PFSK-1 (cell line): ENCODE data around the gene NFIX.

Source experiments
- FOXP2 ChIP-seq: optimal IDR thresholded peaks from 2 replicates; pipeline ENCODE3; 2011; ENCODE audit warnings: borderline replicate concordance, control low read depth, inconsistent platforms; ENCODE audit not compliant: insufficient read depth; ENCODE audit errors: extremely low read length, extremely low read depth
- POLR2AphosphoS5 ChIP-seq: IDR thresholded peaks from 2 replicates; pipeline ENCODE4 v1.6.1; 2012; ENCODE audit warnings: low read depth, mild to moderate bottlenecking, control low read depth, low read length, moderate library complexity
- REST ChIP-seq, 2 experiments: IDR thresholded peaks; 2 replicates each; pipeline versions ENCODE4 v1.6.1 to v1.8.0; 2011 to 2012; ENCODE audit warnings: low read depth in 2 of 2, low read length in 2 of 2, control low read depth in 1 of 2, inconsistent platforms in 1 of 2, mild to moderate bottlenecking in 1 of 2, moderate library complexity in 1 of 2; ENCODE audit not compliant: insufficient read depth in 1 of 2
- SIN3A ChIP-seq: IDR thresholded peaks from 2 replicates; pipeline ENCODE4 v1.6.1; 2012; ENCODE audit warnings: mild to moderate bottlenecking, low read length, moderate library complexity, borderline replicate concordance; ENCODE audit not compliant: insufficient read depth
- TAF1 ChIP-seq: IDR thresholded peaks from 2 replicates; pipeline ENCODE4 v1.6.1; 2012; ENCODE audit warnings: low read length, control low read depth, borderline replicate concordance; ENCODE audit not compliant: insufficient read depth

Gene NFIX

DNA sequence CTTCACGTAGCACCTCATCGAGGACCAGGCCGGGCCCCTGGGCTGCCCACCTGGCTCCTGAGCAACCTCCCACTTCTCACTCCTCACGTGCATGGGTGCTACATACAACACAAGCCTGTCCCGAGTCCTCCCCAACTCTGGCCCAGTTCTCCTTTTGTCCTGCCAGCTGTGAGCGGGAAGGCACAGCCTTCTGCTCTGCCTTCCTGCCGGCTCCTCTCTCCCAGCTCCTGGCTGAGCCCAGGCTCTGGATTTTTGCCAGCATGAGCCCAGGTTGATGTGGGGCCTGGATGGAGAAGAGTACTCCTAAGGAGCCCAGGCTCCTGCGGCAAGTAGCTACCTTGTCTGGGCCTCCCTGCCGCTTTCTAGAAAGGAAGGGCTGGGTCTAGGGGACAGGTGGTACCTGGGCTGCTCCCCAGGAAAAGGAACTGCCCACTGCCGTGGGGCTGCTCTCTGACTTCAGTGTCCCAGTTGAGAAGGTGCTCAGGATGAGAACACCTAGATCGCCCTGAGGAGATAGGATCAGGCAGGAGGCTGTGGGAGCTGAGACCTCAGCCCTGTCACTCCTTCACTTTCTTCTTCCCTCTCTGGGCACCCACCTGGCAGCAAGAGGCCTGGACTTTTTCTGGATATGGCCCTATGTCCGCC, 83.7 kb downstream of the NFIX start:
- TF ChIP-seq POLR2AphosphoS5 (no peak), FOXP2 (no peak), REST (IDR thresholded peaks at IDR 0.05; ENCODE audit: insufficient read depth in 1 of 2, low read depth in 2 of 2, low read length in 2 of 2) (no peak)

DNA sequence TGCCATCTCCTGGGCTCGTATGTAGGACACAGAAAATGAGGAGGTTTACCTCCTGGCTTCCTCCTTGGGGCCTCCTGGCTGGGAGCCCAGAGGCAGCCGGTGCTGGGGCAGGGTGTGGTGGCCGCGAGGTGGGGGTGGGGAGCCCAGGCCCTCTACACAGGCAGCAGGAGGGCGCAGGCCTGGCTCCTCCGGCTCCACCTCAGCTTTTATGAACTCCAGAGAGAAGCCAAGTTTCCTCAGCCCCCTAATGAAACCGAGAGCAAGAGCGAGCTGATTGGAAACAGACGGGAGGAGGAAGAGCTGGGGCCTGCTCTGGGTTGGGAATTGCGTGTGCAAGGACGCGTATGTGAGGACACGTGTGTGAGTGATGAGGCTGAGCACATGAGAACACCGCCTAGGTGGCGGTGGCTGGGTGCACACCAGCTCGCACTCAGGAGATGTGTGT, 84.3 kb downstream of the NFIX start:
- TF ChIP-seq FOXP2 = peak; percentile 32
- TF ChIP-seq POLR2AphosphoS5 = no peak

DNA sequence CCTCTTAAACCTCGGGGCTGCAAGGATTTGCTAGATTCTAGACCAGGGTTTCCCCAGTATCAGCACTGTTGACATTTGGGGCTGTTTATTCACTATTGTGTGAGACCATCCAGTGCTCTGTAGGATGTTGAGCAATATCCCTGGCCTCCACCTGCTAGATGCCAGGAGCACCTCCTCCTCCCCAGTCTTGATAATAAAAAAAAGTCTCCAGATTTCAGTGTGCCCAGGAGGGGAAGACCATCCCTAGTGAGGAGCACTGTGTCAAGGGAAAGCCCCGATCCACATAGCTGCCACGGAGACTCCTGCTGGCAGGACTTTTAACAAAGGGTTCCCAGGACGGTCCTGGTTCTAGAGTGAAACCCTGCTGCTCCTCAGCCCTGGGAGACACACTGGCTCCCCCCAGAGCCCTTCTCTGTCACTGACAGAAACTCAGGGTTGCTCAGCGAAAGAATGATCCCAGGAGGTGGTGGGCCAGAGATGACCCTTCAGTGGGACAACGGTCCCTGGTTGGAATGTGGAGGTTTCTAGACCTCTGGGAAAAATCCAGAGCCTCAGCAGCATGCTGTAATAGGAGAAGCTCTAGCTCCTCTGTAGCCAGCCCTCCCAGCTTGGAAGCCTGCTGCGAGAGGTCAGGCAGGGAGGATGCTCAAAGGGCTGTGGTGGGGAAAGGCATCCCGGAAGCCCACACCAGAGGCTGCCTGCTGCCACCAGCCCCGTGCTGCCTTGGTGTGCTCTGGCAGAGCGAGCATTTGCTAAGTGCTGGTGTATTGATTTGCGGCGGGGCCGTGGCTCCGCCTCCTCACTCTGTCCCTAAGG, 87.1 kb downstream of the NFIX start:
- TF ChIP-seq FOXP2 (no peak), POLR2AphosphoS5 (no peak)

GRCh38 chr19:13083008-13083404, 87.7 kb downstream of the NFIX start:
- TF ChIP-seq TAF1 = no peak
- no peak for TF ChIP-seq SIN3A
- TF ChIP-seq REST (IDR thresholded peaks at IDR 0.05; ENCODE audit: insufficient read depth in 1 of 2, low read depth in 2 of 2, low read length in 2 of 2) = no peak
- no peak for TF ChIP-seq FOXP2
- TF ChIP-seq POLR2AphosphoS5 = no peak

- TF ChIP-seq REST (IDR thresholded peaks at IDR 0.05; ENCODE audit: insufficient read depth in 1 of 2, low read depth in 2 of 2, low read length in 2 of 2) (no peak), POLR2AphosphoS5 (no peak), SIN3A (no peak), TAF1 (no peak), FOXP2 (no peak)
These were observed 88.4 kb downstream of the NFIX start for GRCh38 chr19:13083627-13084026.

DNA sequence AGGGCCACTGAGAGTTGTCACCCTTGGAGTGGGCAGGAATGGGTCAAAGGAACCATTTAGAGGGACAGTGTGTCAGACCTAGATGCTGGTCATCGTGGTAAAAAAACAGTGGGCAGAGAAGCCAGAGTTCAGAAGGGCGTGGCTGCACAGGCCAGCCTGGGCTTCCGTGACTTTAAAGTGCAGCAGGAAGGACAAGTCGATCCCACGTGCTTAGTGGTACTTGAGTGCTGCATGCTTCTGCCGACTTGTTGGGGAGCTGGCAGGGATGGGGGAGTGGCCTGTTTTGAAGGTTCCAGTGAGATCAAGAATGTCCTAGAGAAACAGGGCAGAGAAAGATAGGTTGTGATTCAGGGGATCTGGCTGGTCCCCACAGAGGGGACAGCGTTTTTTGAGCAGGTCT, 90.4 kb downstream of the NFIX start:
- no peak for TF ChIP-seq SIN3A
- no peak for TF ChIP-seq FOXP2
- TF ChIP-seq TAF1 = no peak

DNA sequence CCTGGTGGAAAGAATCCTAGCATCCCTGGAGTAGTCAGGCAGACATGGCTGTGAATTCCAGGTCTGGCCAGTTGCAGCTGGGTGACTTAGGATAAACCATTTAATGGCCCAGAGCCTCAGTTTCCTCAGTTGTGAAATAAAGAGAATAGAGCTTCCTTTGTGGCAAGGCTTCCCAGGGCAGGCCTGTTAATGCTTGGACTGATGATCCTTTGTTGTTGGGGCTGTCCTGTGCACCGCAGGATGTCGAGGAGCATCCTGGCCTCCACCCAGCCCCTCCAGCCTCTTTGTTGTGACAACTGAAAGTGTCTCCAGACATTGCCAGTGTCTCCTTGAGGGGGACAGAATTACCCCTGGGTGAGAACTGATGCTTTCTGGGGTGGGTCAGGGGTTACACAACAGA, 91.1 kb downstream of the NFIX start:
- TF ChIP-seq REST (IDR thresholded peaks at IDR 0.05; ENCODE audit: insufficient read depth in 1 of 2, low read depth in 2 of 2, low read length in 2 of 2) = no peak
- TF ChIP-seq SIN3A = no peak
- TF ChIP-seq FOXP2 = no peak
- TF ChIP-seq POLR2AphosphoS5 = no peak
- no peak for TF ChIP-seq TAF1
